GM21723 (cell line): ENCODE results near the gene FGR.

Experiments
- ATAC-seq: cut with Tn5 transposase; IDR thresholded peaks from one replicate; pipeline ENCODE4 v1.9.1; 2021; ENCODE audit warnings: mild to moderate bottlenecking, moderate library complexity; ENCODE audit not compliant: unreplicated experiment

The FGR gene

DNA sequence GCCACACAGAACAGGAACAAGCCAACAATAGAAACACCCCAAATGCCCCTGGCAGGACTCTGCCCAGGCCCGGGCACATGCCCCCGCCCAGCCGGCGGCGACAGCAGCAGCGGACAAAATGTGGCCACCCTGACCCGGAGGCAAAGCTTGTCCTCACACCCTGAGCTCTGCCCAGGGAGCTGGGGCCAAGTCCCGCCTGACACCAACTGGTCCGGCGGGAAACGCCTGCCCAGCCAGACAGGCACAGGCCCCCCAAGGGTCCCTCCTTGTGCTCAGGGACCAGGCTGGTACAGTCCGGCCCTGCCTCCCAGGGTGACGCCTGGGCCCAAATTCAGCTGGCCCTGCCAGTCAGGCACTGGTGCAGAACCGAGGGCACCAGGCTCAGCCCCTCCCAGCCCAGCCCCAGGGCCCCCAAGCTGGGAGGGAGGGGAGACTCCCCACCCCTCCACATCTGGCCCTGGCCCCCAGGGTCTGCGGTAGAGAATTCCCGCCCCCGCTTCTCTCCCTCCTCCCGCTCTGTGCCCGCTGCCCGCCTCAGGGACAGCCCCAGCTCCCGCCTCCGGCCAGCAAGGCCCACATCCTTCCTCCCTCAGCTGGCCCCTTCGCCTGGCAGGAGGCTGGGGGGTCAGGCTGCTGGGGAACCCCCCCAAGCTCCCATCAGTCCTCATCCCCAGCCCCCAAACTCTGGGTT lies 33.1 kb downstream of the FGR start:
- ATAC-seq = no peak

DNA sequence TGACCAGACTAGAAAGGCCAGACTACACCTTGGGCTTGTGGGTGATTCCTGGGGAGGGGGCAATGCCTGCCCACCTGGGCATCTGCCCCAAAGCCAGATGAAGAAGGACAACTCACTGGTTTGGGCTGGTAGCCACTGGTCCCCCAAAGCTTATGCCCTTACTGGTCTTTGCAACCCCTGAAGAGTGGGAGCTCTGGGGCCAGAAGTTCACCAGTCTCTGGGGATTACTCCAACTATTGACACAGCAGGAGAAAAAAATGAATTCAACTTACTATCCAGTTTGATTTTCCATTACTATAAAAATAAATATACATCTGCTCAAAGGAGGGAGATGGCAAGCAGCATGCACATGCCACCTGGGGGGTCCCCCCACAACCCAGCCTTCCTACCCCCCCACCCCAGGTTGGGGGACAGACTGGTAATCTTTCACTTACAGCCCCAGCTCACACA lies 33.6 kb downstream of the FGR start:
- no peak for ATAC-seq

DNA sequence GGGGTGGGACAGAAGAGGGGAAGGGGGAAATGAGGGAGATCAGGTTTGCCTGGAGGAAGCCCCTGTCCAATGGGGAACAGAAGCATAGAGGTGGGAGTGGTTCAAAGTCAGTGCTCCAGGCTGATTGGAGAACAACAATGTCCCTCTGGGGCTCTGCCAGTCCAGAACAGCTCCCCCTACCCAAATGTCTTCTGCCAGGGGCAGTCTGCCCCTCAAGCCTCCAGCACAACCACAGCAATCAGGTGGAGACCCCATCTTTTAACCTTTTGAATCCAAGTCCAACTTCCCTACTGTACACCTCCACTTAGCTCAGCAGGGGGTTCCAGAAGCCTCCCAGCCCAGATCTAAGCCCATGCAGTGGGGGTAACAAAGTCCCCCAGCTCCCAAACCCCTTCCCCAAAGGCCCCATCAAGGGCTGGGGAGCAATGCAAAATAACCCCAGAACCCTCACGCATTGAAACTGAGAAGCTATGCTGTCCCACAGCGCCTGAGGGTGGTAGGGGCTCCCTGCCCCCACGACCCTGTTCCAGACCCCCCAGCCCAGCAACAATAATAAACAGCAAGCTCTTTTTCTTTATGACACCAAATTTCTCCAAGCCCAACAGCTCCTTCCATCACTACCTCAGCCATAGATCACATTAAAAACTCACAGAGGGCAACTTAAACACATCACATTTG lies 34.3 kb downstream of the FGR start:
- ATAC-seq = no peak

- no peak for ATAC-seq
Observed at GRCh38 chr1:27599605-27600497, 35.1 kb downstream of the FGR start.

- no peak for ATAC-seq
Observed at GRCh38 chr1:27598902-27599528, 36.0 kb downstream of the FGR start.

DNA sequence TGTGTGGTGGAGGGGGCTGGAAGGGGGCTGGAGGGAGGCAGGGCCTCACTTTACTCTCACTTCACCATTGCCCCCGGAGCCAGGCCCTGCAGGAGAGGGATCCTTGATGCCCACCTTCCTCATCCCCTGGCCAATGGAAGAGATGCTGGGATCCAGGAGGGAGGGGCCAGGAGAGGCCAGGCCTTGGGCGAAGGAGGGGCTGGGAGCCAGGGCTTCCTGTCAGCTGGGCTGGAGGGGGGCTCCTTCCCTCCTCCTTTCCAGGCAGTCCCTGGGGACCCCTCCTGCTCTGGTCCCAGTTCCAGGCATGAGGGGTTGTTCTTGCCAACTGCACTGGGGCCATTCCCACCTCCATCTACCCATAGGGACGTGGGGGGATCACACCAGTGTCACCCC lies 36.7 kb downstream of the FGR start:
- ATAC-seq = no peak

DNA sequence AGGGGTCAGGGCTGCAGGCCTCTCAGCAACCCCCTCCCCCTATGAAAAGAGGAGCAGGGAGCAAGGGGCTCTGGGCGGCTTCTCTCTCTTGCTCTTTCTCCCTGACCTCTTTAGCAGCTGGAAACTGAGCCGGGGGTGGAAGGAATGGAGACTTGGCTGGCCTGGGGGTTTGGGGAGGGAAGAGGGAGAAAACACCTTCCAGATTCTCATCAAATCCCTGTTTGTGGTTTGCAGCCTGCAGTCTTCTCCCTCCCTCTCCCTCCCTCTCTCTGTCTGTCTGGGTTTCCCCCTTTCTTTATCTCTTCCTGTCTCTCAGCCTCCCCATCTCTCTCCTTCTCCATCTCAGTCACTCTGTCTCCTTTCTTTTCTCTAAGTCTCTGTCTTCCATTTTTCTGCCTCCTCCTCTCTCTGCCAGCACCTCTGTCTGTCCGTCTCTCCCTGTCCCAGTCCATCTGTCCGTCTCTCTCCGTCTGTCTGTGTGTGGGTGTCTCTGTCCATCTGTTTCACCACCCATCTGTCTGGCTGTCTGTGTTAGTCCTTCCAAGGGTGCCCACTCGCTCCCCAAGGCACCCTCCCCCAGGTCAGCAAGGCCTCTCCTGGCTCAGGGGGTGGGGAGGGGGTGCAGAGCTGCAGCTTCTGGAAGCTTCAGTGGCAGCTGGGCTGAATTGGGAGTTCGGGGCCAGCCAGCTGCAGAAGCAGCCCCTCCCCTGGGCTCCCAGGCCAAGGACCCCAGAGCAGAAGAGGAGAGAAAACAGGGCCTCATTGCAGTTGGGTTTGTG lies 37.3 kb downstream of the FGR start:
- ATAC-seq = no peak

DNA sequence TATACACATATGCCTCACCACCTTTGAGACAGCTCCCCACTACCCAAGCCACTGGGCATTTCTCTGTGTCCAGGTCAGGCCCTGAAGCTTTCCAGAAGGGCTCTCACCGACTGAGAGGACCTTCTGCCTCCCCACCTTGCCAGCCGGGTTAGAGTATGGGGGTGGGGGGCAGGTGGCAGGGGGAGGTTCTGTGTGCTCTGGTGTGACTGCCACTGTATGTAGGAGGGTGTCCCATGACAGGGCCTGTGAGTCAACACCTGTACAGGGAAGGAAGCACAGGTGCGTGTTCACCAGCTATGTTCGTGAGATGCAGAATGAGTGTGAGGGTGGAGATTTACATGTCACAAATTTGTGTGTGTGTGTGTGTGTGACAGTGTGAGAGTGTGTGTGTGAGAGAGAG lies 38.0 kb downstream of the FGR start:
- ATAC-seq = no peak

- no peak for ATAC-seq
Observed at GRCh38 chr1:27596261-27596660, 38.7 kb downstream of the FGR start.

DNA sequence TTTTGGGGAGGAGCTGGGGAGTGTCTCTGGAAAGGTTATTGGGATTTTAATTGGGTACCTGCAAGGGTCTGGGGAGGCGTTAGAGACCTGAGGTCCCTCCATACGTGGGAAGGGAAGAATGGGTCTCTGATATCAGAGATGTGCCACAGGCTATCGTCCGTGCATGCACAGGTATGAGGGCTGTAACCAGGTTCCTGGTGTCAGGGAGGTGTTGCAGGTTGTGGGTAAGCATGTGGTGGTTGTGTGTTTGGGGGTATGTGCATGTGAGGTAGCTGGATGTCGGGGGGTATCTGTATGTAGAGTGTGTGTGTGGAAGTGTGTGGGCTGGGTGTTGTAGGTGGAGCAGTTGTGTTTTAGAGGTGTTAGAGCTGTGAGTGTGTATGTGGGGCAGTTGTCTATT lies 39.4 kb downstream of the FGR start:
- no peak for ATAC-seq

DNA sequence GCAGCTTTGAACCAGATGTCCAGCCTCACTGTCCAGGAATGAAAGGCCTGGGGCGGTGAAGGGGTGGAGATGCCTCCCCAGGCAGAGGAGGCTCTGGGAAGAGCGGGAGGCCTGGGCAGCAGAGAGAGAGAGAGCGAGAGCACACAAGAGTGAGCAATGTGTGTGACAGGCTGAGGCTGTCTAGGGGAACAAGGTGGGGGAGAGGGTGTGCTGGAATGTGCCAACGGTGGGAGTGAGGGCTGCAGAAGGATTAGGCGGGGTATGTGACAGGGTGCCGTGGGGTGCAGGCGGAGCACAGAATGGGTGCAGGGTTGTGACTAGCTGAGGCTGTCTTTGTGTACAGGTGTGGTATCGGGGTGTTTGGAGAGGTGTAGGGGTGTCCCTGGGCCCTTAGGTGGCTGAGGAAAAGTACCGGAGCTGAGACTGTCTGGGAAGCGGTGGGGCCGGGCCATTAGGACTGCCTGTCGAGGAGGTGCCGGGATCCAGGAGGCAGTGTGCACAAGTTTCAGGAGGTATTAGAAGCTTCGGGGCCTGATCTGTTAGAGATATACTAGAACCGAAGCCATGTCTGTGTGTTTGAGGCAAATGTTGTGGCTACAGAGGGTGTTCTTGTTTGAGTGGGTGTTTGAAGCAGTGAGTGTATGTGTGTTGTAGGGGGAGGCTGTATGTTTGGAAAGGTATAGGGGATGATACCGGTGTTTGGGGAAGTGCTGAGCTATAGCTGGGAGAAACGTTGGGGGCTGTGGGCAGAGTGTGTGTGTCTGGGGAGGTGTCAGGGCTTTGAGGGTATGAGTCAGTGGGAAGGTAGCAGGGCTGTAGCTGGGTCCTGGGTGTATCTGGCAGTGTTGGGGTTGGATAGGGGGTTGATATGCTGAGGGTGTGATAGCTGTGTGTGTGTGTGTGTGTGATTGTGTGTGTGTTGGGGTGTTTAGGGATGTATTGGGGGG lies 40.1 kb downstream of the FGR start:
- ATAC-seq = no peak

- ATAC-seq = no peak
Observed at GRCh38 chr1:27593678-27594563, 41.1 kb downstream of the FGR start.

DNA sequence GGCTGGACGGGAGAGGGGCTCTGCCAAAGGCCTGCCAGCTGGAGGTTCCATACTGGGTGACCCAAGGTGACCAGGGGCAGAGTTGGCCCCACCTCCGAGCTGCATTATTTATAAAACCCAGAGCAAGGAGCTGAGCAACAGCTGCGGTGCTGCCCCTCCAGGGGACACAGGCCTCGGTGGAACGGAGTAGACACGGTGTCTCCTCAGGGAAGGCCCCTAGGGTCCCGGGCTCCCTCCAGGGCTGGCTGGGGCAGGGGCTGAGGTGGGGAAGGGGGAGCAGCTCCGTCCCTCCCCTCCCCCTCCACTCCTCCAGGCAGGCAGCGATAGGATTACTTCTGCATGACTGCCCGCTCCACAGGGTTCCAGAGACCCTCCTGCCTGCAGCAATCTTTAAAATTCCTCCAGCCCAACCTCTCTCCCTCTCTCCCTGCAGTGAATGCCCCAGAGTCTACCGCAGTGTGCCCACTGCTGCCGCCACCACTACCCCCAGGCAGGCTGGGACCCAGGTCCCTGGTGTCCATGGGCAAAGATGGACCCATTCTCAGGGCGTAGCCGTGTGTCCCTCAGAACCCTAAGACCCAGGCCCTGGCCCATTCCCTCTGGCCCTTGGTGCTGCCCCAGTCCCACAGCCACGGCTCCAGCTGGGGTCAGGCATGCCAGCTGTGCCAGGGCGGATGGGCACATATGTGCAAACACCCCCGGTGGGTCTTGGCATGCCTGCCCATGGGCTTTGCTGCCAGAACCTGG lies 41.9 kb downstream of the FGR start:
- no peak for ATAC-seq

DNA sequence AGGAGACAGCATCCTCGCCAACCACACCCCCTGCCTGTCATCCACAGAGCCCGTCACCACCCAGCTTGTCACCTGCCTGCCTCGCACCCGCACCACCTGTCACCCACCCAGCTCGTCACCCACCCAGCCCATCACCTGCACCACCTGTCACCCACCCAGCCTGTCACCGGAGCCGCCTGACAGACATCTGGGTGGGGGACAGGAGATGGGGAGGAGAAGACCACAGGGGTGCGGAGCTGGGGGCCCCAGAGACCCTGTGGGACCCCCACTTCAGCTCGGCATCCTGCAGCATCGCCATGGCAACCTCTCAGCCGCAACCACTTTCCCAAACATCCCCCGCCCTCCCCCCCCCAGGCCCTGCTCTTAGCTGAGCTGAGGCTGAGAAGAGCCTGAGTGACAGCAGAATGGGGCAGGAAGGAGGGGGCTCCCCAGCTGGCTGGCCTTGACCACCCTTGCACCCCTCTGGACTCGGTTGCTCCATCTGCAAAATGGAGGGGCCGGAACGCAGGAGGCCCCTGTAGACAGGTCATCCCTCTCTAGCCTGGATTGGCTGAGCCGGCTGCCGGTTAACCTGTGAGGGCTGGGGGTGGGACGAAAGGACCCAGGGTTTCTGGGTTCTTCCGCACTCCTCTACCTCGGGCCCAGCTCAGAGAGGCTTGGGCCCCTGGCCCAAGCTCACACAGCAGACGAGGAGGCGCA lies 42.6 kb downstream of the FGR start:
- no peak for ATAC-seq

GRCh38 chr1:27591622-27592021 lies 43.4 kb downstream of the FGR start:
- ATAC-seq = no peak

DNA sequence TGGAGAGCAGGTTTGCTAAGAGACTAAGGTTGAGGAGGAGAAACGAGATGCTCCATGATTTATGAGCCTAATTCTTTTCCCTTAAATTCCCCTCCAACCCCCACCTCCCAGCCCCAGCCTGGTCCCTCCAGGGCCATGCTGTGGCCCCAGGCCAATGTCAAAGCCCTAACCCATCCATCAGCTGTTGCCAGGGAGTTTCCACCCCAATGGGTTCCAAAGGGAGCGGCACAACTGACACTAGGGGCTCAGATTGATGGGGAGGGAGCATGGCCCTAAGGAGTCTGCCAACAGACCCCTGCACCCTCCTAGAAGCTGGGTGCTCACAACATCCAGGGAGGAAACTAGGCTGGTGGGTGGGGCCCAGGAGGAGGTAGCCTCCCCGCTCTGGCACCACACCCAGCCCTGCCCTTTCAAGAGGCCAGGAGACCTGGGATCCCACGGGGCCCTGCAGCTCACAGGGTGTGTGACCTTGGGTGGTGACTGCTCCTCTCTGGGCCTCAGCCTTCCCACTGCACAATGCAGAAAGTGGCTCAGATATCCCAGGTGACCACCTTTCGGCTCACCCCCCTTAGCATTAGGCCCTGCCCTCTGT lies 44.0 kb downstream of the FGR start:
- no peak for ATAC-seq
